ENCODE results near the gene TRAT1. TPM values are rescaled to one million over a fixed set of nuclear protein-coding genes. Genes with fewer than 3 reads are reported as not detected.
"Not testable (repeated sequence)": the region's sequence is repeated elsewhere in the genome, so short reads cannot be mapped to it uniquely, and the experiment has no call there.

TRAT1 gene
- total RNA-seq, 2 experiments from 2014 or later, result 82.6 to 88.8 TPM

- DNase-seq (peak in 3 of 14 experiments; percentile 36 to 62 (median 47)), ATAC-seq (ENCODE audit: poor library complexity) (no peak)
- peak overlapping the region; percentile 85 for H3K27ac Mint-ChIP-seq
- peak overlapping the region; percentile 65 for H3K4me3 ChIP-seq (ENCODE audit: low read length)
- peak overlapping the region; percentile 87 for H3K4me3 Mint-ChIP-seq
- H3K27me3 Mint-ChIP-seq, result no peaks in the 10 kb centered on the region
- TF ChIP-seq CTCF (IDR thresholded peaks at IDR 0.05), result no peak
- peaks cover 29% of the 10 kb centered on the region for H3K36me3 Mint-ChIP-seq (ENCODE audit: low read depth)
- no peaks in the 10 kb centered on the region for H3K27me3 ChIP-seq (ENCODE audit: control insufficient read depth in 1 of 2, insufficient read depth in 2 of 2, low read length in 2 of 2)
- intact Hi-C loops (cut with DNase I, micrococcal nuclease), result loop anchor here (2.0 to 10.0 kb wide), 3 partner anchors 14 to 326 kb away; no protein-coding TSS in a partner anchor
- H3K9me3 ChIP-seq (ENCODE audit: control insufficient read depth in 1 of 2, insufficient read depth in 1 of 2, low read length in 2 of 2), result no peaks in the 10 kb centered on the region
- peak overlapping the region; percentile 62 to 73 for H3K27ac ChIP-seq (ENCODE audit: low read depth in 1 of 2, low read length in 2 of 2)
- peaks cover 22% of the 10 kb centered on the region for H3K4me1 ChIP-seq (ENCODE audit: insufficient read depth, low read length)
- no peaks in the 10 kb centered on the region for H3K36me3 ChIP-seq (ENCODE audit: insufficient read depth, low read length)
- H3K4me1 Mint-ChIP-seq (ENCODE audit: low read depth), result peaks cover 29% of the 10 kb centered on the region
- POLR2A ChIA-PET, result interaction anchor here (1.0 to 6.6 kb wide), 6 partner anchors 12 to 231 kb away, joined by 3 to 101 read pairs (median 18); partner anchors contain the start of genes CIP2A and DZIP3
- no peaks in the 10 kb centered on the region for H3K9me3 Mint-ChIP-seq
- CTCF ChIA-PET, result interaction anchor here (0.9 to 2.7 kb wide), 6 partner anchors 13 to 158 kb away, joined by 3 to 16 read pairs (median 6); no protein-coding TSS in a partner anchor
Observed at GRCh38 chr3:108820586-108820985, 2.0 kb upstream of the TRAT1 start.

- no peaks in the 10 kb centered on the region for H3K27me3 Mint-ChIP-seq
- TF ChIP-seq CTCF (IDR thresholded peaks at IDR 0.05), result no peak
- Histone ChIP-seq H3K36me3 (ENCODE audit: insufficient read depth, low read length) (peaks cover 2% of the 10 kb centered on the region), H3K27me3 (ENCODE audit: control insufficient read depth in 1 of 2, insufficient read depth in 2 of 2, low read length in 2 of 2) (no peaks in the 10 kb centered on the region), H3K4me3 (ENCODE audit: low read length) (peak overlapping the region; percentile 65), H3K27ac (ENCODE audit: low read depth in 1 of 2, low read length in 2 of 2) (peak overlapping the region; percentile 62 to 73), H3K4me1 (ENCODE audit: insufficient read depth, low read length) (peaks cover 19% of the 10 kb centered on the region), H3K9me3 (ENCODE audit: control insufficient read depth in 1 of 2, insufficient read depth in 1 of 2, low read length in 2 of 2) (no peaks in the 10 kb centered on the region)
- ATAC-seq (ENCODE audit: poor library complexity) (no peak), DNase-seq (no peak)
- peak overlapping the region; percentile 85 for H3K27ac Mint-ChIP-seq
- H3K4me3 Mint-ChIP-seq, result peak overlapping the region; percentile 87
- ChIA-PET POLR2A (interaction anchor here (0.5 to 6.6 kb wide), 4 partner anchors 10 to 235 kb away, joined by 3 to 101 read pairs (median 18); no protein-coding TSS in a partner anchor), CTCF (no interaction called here)
- H3K9me3 Mint-ChIP-seq, result no peaks in the 10 kb centered on the region
- H3K36me3 Mint-ChIP-seq (ENCODE audit: low read depth), result peaks cover 54% of the 10 kb centered on the region
- intact Hi-C loops (cut with DNase I, micrococcal nuclease), result loop anchor here (5.0 to 10.0 kb wide), 2 partner anchors 39 to 328 kb away; no protein-coding TSS in a partner anchor
- peaks cover 52% of the 10 kb centered on the region for H3K4me1 Mint-ChIP-seq (ENCODE audit: low read depth)
Observed at GRCh38 chr3:108823227-108823626, 641 bp downstream of the TRAT1 start.

DNA sequence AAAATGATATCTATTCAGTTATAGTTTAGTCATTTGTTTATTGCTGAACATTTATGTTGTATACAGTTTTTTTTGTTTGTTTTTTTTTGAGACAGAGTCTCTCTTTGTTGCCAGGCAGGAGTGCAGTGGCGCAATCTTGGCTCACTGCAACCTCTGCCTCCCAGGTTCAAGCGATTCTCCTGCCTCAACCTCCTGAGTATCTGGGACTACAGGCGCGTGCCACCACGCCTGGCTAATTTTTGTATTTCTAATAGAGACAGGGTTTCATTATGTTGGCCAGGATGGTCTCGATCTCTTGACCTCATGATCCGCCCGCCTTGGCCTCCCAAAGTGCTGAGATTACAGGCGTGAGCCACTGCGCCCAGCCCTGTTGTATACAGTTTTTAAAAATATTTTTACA, 1.2 kb downstream of the TRAT1 start:
- intact Hi-C loops (cut with DNase I, micrococcal nuclease), result loop anchor here (1.0 to 10.0 kb wide), 3 partner anchors 11 to 329 kb away; no protein-coding TSS in a partner anchor
- ChIA-PET POLR2A (interaction anchor here (1.4 to 6.6 kb wide), 3 partner anchors 9 to 17 kb away, joined by 9 to 101 read pairs (median 19); no protein-coding TSS in a partner anchor), CTCF (interaction anchor here (0.7 to 1.4 kb wide), 4 partner anchors 12 to 161 kb away, joined by 3 to 4 read pairs (median 3); no protein-coding TSS in a partner anchor)
- DNase-seq, result peak in 1 of 14 experiments; percentile 11
- Mint-ChIP-seq H3K4me3 (peak overlapping the region; percentile 92), H3K27ac (peak overlapping the region; percentile 85), H3K4me1 (ENCODE audit: low read depth) (peaks cover 52% of the 10 kb centered on the region), H3K36me3 (ENCODE audit: low read depth) (peaks cover 60% of the 10 kb centered on the region)
- not testable (repeated sequence) for H3K36me3 ChIP-seq (ENCODE audit: insufficient read depth, low read length); ATAC-seq (ENCODE audit: poor library complexity); H3K9me3 ChIP-seq (ENCODE audit: control insufficient read depth in 1 of 2, insufficient read depth in 1 of 2, low read length in 2 of 2); H3K27me3 Mint-ChIP-seq; H3K27me3 ChIP-seq (ENCODE audit: control insufficient read depth in 1 of 2, insufficient read depth in 2 of 2, low read length in 2 of 2); H3K9me3 Mint-ChIP-seq
- Histone ChIP-seq H3K27ac (ENCODE audit: low read depth in 1 of 2, low read length in 2 of 2) (peak overlapping the region; percentile 40 to 73), H3K4me1 (ENCODE audit: insufficient read depth, low read length) (peaks cover 13% of the 10 kb centered on the region), H3K4me3 (ENCODE audit: low read length) (peak overlapping the region; percentile 65)

All from CD4-positive, alpha-beta T cell (primary cell).